Measurements from ENCODE around the gene PDE4D.

GRCh38 chr5:59346982-59347381 is 546.5 kb downstream of the PDE4D start:
- no peak for TF ChIP-seq CTCF (IDR thresholded peaks at IDR 0.05)
- TF ChIP-seq POLR2A (IDR thresholded peaks at IDR 0.05), result no peak
